Fibroblast of pulmonary artery (primary cell): ENCODE results near the gene CES5A.
"Not testable (repeated sequence)": the region's sequence is repeated elsewhere in the genome, so short reads cannot be mapped to it uniquely, and the experiment has no call there.

Experiments used
- DNase-seq: peaks from one replicate; pipeline ENCODE4 v3.0.0-alpha.2; 2010; ENCODE audit warnings: low read depth
- H3K4me3 ChIP-seq: replicated peaks from 2 replicates; pipeline ENCODE4 v1.5.1; 2011; ENCODE audit warnings: low read depth, mild to moderate bottlenecking, control low read depth, low read length, moderate library complexity
- CTCF ChIP-seq: IDR thresholded peaks from 2 replicates; pipeline ENCODE4 v1.5.1; 2011; ENCODE audit warnings: mild to moderate bottlenecking, control low read depth, low read length, inconsistent platforms; ENCODE audit errors: missing control alignments

CES5A gene

GRCh38 chr16:55861288-55861687 lies 13.9 kb downstream of the CES5A start:
- no peak for TF ChIP-seq CTCF
- no peak overlapping the region for H3K4me3 ChIP-seq
- no peak for DNase-seq

- not testable (repeated sequence) for H3K4me3 ChIP-seq, DNase-seq
Observed at GRCh38 chr16:55857650-55858049, 17.5 kb downstream of the CES5A start.

- TF ChIP-seq CTCF: no peak
- H3K4me3 ChIP-seq: no peak overlapping the region
Observed at GRCh38 chr16:55856950-55857349, 18.2 kb downstream of the CES5A start.

GRCh38 chr16:55853114-55853513 lies 22.1 kb downstream of the CES5A start:
- no peak for DNase-seq
- TF ChIP-seq CTCF: no peak
- H3K4me3 ChIP-seq: no peak overlapping the region

More at GRCh38 chr16:55856950-55857349, 18.2 kb downstream of the CES5A start:
- no peak for DNase-seq

GRCh38 chr16:55849536-55849935 lies 25.6 kb downstream of the CES5A start:
- H3K4me3 ChIP-seq: no peak overlapping the region
- DNase-seq: no peak
- TF ChIP-seq CTCF: no peak

- TF ChIP-seq CTCF: no peak
- DNase-seq: no peak
- H3K4me3 ChIP-seq: no peak overlapping the region
Observed at GRCh38 chr16:55846598-55847346, 28.4 kb downstream of the CES5A start.

- H3K4me3 ChIP-seq: no peak overlapping the region
- DNase-seq: no peak
- no peak for TF ChIP-seq CTCF
Observed at GRCh38 chr16:55843105-55843395, 32.1 kb downstream of the CES5A start.
